ENCODE data around the gene FITM1.
"Not testable (repeated sequence)": the region's sequence is repeated elsewhere in the genome, so short reads cannot be mapped to it uniquely, and the experiment has no call there.

Gene FITM1

GRCh38 chr14:24098927-24099813, 31.3 kb upstream of the FITM1 start:
- H3K27ac ChIP-seq, result no peak overlapping the region
- TF ChIP-seq, protein P1, sequence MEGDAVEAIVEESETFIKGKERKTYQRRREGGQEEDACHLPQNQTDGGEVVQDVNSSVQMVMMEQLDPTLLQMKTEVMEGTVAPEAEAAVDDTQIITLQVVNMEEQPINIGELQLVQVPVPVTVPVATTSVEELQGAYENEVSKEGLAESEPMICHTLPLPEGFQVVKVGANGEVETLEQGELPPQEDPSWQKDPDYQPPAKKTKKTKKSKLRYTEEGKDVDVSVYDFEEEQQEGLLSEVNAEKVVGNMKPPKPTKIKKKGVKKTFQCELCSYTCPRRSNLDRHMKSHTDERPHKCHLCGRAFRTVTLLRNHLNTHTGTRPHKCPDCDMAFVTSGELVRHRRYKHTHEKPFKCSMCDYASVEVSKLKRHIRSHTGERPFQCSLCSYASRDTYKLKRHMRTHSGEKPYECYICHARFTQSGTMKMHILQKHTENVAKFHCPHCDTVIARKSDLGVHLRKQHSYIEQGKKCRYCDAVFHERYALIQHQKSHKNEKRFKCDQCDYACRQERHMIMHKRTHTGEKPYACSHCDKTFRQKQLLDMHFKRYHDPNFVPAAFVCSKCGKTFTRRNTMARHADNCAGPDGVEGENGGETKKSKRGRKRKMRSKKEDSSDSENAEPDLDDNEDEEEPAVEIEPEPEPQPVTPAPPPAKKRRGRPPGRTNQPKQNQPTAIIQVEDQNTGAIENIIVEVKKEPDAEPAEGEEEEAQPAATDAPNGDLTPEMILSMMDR (IDR thresholded peaks at IDR 0.05), result no peak
- no peak for TF ChIP-seq ZFX (IDR thresholded peaks at IDR 0.05; ENCODE audit: borderline replicate concordance)

- H3K27ac ChIP-seq, result no peak overlapping the region
- TF ChIP-seq ZFX (IDR thresholded peaks at IDR 0.05; ENCODE audit: borderline replicate concordance), result no peak
- TF ChIP-seq, protein P1 (IDR thresholded peaks at IDR 0.05), result no peak
Observed at GRCh38 chr14:24100197-24100981, 30.1 kb upstream of the FITM1 start.

DNA sequence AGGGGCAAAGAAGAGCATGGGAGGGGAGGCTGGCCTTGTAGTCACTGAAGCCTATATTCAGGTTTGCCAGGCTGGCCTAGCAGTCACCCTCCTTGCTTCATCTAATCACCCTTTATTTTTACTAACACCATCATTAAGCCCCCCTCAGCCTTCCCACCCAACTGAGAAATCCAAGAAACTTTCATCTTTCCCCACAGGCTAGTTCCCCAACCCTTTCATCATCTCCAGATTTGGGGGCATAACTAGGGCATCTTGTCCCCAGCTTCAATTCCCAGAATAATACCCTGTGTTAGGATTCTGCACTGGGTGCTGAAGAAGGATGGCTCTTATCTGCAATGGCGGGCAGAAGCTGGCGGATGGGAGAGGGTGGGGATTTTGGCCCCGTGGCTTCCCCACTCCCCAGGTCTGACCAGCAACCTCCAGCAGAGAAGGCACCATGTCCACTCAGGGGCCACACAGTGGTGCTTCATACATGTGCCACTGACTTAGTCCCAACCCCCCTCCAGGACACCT, 29.4 kb upstream of the FITM1 start:
- H3K27ac ChIP-seq, result no peak overlapping the region
- TF ChIP-seq, protein P1 (IDR thresholded peaks at IDR 0.05), result no peak
- no peak for TF ChIP-seq ZFX (IDR thresholded peaks at IDR 0.05; ENCODE audit: borderline replicate concordance)

- no peak for TF ChIP-seq ZFX (IDR thresholded peaks at IDR 0.05; ENCODE audit: borderline replicate concordance)
- TF ChIP-seq, protein P1 (IDR thresholded peaks at IDR 0.05), result no peak
- H3K27ac ChIP-seq, result no peak overlapping the region
Observed at GRCh38 chr14:24102357-24103048, 28.0 kb upstream of the FITM1 start.

GRCh38 chr14:24103451-24103850, 27.0 kb upstream of the FITM1 start:
- no peak for TF ChIP-seq ZFX (IDR thresholded peaks at IDR 0.05; ENCODE audit: borderline replicate concordance)
- TF ChIP-seq, protein P1 (IDR thresholded peaks at IDR 0.05), result no peak
- H3K27ac ChIP-seq, result no peak overlapping the region

GRCh38 chr14:24105609-24106239, 24.7 kb upstream of the FITM1 start:
- not testable (repeated sequence) for H3K27ac ChIP-seq

Measured in 22Rv1 (cell line).